ENCODE measurements around the gene BEGAIN.
"Not testable (repeated sequence)": the region's sequence is repeated elsewhere in the genome, so short reads cannot be mapped to it uniquely, and the experiment has no call there.

Gene BEGAIN

DNA sequence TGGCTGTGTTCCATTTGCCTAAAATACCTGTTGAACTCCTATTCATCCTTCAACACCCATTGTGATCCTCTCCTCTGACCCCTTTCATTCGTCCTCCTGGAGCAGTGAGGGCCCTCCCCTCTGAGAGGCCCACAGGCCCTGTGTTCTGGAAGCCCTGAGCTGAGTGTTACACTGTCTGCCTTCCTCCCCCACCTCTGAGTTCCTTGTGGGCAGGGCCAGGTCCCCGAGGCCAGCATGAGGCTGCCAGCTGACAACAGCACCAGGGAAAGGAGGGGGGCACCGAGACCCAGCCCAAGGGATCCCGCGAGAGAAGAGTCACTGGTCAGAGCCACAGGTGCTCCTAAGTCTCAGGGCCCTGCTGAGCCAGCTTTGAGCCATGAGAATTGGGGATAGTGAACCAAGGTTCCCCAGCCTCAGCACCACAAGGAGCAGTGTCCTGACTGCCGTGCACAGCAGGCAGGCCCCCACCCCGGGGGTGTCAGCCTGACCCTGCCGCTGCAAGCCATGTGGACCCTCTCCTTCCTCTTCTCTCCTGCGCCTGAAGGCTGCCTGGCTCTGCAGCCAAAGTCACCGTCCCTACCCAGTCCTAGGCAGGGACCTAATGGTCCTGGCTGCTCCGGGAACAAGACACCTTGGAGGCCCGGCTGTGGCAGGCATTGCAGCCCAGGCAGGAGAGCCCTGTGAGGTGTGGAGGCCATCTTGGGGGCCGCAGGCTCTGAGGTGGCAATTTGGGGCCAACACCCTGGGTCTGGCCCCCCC, 52.5 kb downstream of the BEGAIN start:
- DNase-seq = peak; percentile 79

GRCh38 chr14:100533656-100534485, 53.3 kb downstream of the BEGAIN start:
- DNase-seq = peak; percentile 38

GRCh38 chr14:100532906-100533655, 54.1 kb downstream of the BEGAIN start:
- peak; percentile 55 for DNase-seq

DNA sequence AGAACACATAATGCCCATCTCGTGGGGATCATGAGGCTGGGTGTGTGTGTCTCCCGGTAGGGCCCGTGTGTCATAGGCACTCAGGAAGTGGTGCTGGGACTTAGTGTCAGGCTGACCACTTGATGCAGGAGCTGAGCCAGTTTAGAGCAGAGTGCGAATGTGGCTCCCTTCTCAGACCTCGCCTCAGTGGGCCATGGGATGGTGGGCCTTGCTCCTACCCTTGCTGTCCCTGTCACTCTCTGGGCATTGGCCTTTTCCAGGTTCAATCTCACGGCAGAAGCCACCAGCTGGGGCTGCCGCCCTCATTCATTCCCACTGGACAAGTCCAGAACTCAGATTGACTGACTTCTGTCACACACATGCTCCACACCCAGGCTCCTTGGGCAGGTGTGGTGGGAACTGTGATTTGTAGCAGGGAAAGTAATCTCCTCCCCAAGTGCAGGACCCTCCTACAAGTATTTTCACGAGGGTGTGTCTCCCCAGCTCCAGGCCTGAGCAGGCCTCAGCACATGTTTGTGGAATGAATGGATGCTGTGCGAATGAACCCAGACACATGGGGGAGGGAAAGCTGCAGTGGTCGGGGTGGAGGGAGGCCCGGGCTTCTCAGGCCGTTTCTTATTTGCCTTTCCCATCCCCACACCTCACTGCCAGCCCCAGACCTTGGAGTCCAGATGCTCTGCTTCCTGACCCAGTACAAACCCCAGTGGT, 54.9 kb downstream of the BEGAIN start:
- DNase-seq = no peak

DNA sequence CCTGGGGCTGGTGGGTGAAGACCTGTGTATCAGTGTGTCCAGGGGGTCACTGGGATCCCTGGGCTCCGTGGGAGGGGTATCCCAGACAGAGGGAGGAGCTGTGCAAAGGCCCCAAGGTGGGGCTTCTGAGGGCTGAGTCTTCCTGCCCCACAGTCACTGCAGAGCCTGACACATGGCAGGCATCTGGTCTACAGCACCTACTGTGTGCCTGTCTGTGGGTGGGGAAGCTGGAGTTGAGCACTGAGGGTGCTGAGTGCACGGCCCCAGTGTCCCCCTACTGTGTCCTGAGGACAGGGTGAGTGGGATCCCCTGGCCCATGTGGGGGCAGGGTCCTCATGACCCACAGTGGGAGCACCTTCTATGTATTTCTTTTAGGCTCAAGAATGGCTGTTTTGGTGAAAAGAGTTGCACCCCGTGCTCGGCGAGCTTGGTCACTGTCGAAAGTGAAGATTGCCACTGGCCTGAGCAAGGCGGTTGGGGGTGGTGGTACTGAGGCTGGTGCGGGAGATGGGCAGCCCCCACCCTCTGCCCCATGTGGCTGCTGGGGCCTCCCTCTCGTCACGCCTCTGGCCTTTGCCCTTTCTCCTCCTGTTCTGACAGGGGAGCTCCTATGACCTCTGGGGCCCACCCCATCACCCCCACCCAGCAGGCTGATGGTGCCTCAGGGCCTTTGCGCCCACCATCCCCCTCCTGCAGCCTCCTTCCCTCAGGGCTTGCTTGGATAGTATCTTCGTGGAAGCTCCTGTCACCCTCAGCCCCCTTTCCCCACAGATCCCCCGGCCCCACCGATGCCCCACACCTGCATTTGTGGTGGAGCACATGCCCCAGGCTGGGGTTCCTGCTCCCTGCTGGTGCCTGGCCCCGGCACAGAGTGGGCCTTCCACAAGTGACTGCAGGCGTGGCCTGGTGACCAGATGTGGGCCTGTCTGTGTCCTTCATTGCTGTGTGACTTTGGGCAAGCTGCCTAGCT, 55.8 kb downstream of the BEGAIN start:
- DNase-seq = no peak

DNA sequence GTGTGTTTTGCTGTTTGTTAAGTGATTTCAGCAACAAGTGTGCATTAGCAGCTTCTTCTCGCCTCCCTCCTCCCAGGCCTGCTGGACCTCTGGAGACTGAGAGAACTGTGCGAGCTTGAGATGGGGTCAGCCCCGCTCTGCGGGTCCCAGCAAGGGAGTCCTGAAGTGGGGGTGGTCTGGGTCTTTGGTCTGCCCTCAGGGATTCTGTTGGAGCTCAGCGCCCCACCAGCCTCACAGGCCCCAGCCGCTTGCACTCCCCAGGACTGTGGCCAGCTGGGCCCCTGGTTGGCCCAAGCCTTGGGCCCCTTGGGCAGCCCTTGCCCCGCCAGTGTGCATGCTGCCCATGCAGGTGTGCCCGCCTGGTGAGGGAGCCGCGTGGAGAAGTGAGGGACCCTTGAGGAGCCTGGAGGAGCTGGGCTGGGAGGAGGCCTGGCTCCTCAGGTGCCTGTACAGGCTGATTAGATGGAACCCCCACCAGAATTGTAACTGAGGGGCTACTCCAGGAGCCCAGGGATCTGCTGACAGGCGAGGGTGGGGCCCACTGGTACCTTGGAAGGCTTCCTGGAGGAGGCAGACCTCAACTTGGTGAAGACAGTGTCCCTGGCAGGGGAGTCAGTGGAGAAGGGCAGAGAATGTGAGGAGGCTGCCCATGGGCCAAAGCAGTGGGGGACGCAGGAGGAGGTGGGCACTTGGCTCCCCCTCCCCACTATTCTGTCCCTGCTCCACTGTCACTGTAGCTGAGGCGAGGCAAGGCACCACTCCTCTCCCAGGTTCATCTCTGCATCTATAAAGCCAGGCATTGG, 56.7 kb downstream of the BEGAIN start:
- no peak for DNase-seq

GRCh38 chr14:100529561-100530031, 57.6 kb downstream of the BEGAIN start:
- DNase-seq = no peak

- DNase-seq = no peak
These were observed 58.2 kb downstream of the BEGAIN start for GRCh38 chr14:100528962-100529560.

GRCh38 chr14:100526632-100527031, 60.6 kb downstream of the BEGAIN start:
- no peak for DNase-seq

DNA sequence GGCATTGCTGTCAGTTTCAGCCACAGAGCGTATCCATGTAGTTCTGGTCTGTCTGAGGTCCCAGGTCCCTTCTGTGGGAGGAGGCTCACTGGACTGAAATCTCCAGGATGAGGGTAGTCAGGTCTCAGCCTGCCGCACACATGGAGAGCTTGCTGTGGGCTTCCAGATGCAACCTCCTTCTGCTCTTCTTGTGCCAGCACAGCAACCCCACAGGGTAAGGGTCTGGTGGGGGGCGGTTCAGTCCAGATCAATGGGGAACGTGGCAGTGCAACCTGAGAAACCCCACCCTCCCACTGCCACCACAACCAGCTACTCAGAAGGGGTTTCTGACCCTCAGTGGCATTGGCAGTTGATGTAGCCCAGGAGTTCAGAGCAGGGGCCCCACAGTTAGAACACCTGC, 61.2 kb downstream of the BEGAIN start:
- DNase-seq = no peak

DNA sequence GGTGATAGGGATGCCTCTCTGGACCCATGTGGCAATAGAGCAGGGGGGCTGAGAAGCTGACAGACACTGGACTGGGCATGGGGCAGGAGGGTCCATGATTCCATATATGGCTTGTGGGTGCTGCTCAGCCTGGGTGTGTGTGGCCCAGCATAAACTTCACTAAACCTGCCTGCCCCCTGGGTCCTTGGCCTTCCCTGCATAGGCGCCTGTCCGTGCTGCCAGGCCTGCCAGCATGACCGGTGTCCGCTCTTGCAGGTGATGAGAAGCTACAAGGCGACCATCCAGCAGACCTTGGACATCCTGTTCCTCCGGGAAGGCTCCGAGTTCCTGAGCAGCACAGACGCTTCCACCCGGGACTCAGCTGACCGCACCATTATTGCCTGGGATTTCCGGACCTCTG, 61.6 kb downstream of the BEGAIN start:
- DNase-seq = no peak

GRCh38 chr14:100524933-100525243, 62.3 kb downstream of the BEGAIN start:
- DNase-seq = no peak

GRCh38 chr14:100524233-100524932, 62.8 kb downstream of the BEGAIN start:
- no peak for DNase-seq

DNA sequence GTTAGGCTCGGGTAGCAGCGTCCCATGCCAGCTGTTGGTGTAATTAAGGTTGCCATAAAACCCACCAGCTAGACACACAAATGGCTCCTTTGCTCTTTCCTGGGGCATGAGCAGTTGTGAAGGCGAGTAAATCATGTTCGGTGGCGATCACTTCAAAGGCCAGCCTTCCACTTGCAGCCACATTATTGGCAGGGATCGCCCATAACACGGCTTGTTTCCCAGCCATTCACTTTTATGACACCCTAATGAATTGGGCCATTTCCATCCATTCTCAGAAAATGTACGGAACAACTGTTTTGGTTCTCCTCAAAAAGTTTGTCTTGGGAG, 63.4 kb downstream of the BEGAIN start:
- DNase-seq = no peak

- no peak for DNase-seq
These were observed 63.9 kb downstream of the BEGAIN start for GRCh38 chr14:100523131-100523842.

DNA sequence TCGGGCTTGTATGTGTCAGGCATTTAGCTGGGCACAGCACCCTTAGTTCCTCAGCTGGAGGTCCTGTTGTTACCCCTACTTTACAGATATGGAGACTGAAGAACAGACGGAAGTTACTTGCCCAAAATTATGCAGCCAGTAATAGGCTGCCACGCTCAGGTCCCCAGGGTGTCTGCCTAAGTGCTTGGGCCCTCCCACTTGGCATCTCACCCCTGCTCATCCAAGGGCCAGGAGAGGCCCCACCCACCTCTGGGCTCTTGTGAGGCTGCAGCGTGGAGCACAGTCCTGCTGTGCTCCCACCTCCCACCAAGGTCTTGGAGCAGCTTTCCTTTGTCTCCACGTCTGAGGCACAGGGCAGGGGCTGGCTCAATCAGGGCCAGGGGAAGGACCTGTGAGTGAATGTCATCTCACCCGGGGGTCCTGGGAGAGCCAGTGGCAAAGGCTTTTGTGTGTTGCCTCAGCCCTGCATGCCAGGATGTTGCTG, 64.6 kb downstream of the BEGAIN start:
- no peak for DNase-seq

DNA sequence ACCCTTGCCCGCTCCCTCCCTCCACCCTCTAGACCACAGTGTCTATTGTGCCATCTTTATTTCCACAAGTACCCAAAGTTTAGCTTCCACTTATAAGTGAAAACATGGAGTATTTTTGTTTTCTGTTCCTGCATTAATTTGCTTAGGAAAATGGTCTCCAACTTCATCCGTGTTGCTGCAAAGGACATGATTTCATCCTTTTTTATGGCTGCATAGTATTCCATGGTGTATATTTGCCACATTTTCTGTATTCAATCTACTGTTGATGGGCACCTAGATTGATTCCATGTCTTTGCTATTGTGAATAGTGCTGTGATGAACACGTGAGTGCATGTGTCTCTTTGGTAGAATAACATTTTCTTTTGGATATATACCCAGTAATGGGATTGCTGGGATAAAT, 81.2 kb downstream of the BEGAIN start:
- DNase-seq = not testable (repeated sequence)

DNA sequence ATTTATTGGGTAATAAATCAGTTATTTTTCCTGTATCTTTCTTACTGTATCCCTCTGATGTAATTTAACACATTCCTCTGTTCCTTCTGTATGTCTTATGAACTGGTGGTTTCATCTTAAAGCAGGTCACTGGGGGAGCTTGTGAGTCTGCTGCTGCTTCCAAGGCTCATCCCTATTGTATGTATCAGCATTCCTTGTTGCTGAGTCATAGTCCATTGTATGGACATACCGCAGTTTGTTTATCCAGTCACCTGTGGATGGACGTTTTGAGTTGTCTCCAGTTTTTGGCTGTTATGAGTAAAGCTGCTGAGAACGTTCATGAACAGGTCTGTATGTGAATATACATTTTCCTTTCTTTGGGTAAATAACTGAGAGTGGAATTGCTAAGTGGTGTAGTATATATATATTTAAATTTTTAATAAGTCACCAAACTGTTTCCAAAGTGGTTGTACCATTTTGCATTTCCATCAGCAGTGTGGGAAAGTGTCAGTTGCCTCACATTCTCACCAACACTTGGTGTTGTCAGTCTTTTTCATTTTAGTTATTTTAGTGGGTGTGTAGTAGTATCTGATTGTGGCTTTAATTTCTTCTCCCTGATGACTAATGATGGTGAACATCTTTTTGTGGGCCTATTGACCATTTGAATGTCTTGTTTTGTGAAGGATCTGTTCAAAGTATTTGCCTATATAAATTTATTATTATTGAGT, 82.7 kb downstream of the BEGAIN start:
- DNase-seq = no peak

Measured in GF-D8 (cell line).